HCT116 (cell line): Measurements from ENCODE around the gene CYP27A1. TPM values are rescaled to one million over a fixed set of nuclear protein-coding genes. Genes with fewer than 3 reads are reported as not detected.

Source experiments
- ATAC-seq: fragments of 200-7000 bp; cut with Tn5 transposase; 2 replicates; pipeline ENCODE4 v1.9.1; 2020; ENCODE audit warnings: mild to moderate bottlenecking, moderate library complexity
- BruUV-seq: library from RNA; stranded (reverse); fragments of 400-500 nt; replicated peaks from 2 replicates; lab custom pipeline; 2021; lab: Mats Ljungman, UMichigan
- CTCF ChIA-PET: fragments of 300-600 bp; sonication (Branson Sonifier 250); formaldehyde crosslinking; loops from one replicate; lab custom pipeline; 2021; ENCODE audit warnings: antibody characterized with exemption; lab: Charles Lee
- POLR2A ChIA-PET: fragments of 300-600, 350-600 bp; sonication (Branson Sonifier 250); formaldehyde crosslinking; loops from one replicate; lab custom pipeline; 2021; ENCODE audit warnings: antibody characterized with exemption; lab: Charles Lee
- RAD21 ChIA-PET, 2 experiments: fragments of 300-600 bp; sonication (Branson Sonifier 250); formaldehyde crosslinking; loops; one replicate each; lab custom pipeline; 2023; ENCODE audit warnings: low total read pairs in 2 of 2; ENCODE audit not compliant: uncharacterized antibody in 2 of 2, unreplicated experiment in 2 of 2, low non-redundant PET in 1 of 2; lab: Charles Lee
- DNase-seq: peaks from one replicate; pipeline ENCODE4 v3.0.0-alpha.2; 2010; ENCODE audit warnings: low read depth, low spot score
- H2AFZ ChIP-seq: fragments of 200-600 bp; shearing (Covaris generic), sonication (generic); 2 replicates; pipeline ENCODE4 v1.6.1; 2017; ENCODE audit warnings: low read depth, mixed run types, mixed read lengths, antibody characterized with exemption, low read length; ENCODE audit not compliant: poor library complexity, severe bottlenecking
- H3K27ac ChIP-seq: 2 replicates; pipeline ENCODE4 v1.5.1; 2012; ENCODE audit warnings: low read depth, low read length
- H3K27me3 ChIP-seq: fragments of 200-600 bp; sonication (generic); 2 replicates; pipeline ENCODE4 v1.6.1; 2016; ENCODE audit warnings: mixed run types, low read length, mixed read lengths; ENCODE audit not compliant: insufficient read depth
- H3K36me3 ChIP-seq, 2 experiments: fragments of 200-500 bp in 1 of 2; fragments of 200-600 bp in 1 of 2; sonication (Bioruptor generic) in 1 of 2; sonication (generic) in 1 of 2; 2 replicates each; pipeline versions ENCODE4 v1.5.1 to v1.6.1; 2014 to 2016; ENCODE audit warnings: low read length in 2 of 2, inconsistent platforms in 1 of 2, mixed read lengths in 1 of 2, mixed run types in 1 of 2; ENCODE audit not compliant: insufficient read depth in 2 of 2, control insufficient read depth in 1 of 2
- H3K4me1 ChIP-seq, 2 experiments: fragments of 200-600 bp in 1 of 2; sonication (generic) in 1 of 2; 2 replicates each; pipeline versions ENCODE4 v1.5.1 to v1.6.1; 2012 to 2017; ENCODE audit warnings: low read length in 2 of 2, inconsistent platforms in 1 of 2, mild to moderate bottlenecking in 1 of 2, mixed read lengths in 1 of 2, mixed run types in 1 of 2, moderate library complexity in 1 of 2; ENCODE audit not compliant: insufficient read depth in 2 of 2, control insufficient read depth in 1 of 2
- H3K4me2 ChIP-seq: fragments of 200-600 bp; sonication (generic); 2 replicates; pipeline ENCODE4 v1.6.1; 2017; ENCODE audit warnings: mixed run types, low read length, mixed read lengths
- H3K4me3 ChIP-seq, 2 experiments: fragments of 200-600 bp in 1 of 2; sonication (generic) in 1 of 2; replicated peaks in 1 of 2; 2 replicates each; pipeline ENCODE4 v1.5.1; 2011 to 2016; ENCODE audit warnings: low read length in 2 of 2, control low read depth in 1 of 2, low read depth in 1 of 2, mild to moderate bottlenecking in 1 of 2, mixed read lengths in 1 of 2, mixed run types in 1 of 2
- H3K79me2 ChIP-seq: fragments of 200-600 bp; sonication (generic); 2 replicates; pipeline ENCODE4 v1.6.1; 2017; ENCODE audit warnings: mild to moderate bottlenecking, mixed run types, low read length, moderate library complexity, mixed read lengths; ENCODE audit not compliant: insufficient read depth
- H3K9ac ChIP-seq: fragments of 200-600 bp; sonication (generic); 2 replicates; pipeline ENCODE4 v1.6.1; 2016; ENCODE audit warnings: low read length, mixed read lengths
- H3K9me2 ChIP-seq: fragments of 200-600 bp; sonication (generic), shearing (Covaris generic); 2 replicates; pipeline ENCODE4 v1.6.1; 2017; ENCODE audit warnings: mixed run types, mild to moderate bottlenecking, moderate library complexity; ENCODE audit not compliant: insufficient read depth
- H3K9me3 ChIP-seq, 2 experiments: fragments of 200-500 bp in 1 of 2; fragments of 200-600 bp in 1 of 2; sonication (Bioruptor generic) in 1 of 2; sonication (generic) in 1 of 2; 2 replicates each; pipeline ENCODE4 v1.6.1; 2014 to 2017; ENCODE audit warnings: low read length in 2 of 2, mixed read lengths in 2 of 2, inconsistent platforms in 1 of 2, low read depth in 1 of 2, mild to moderate bottlenecking in 1 of 2, mixed run types in 1 of 2, moderate library complexity in 1 of 2; ENCODE audit not compliant: control insufficient read depth in 1 of 2, insufficient read depth in 1 of 2
- H4K20me1 ChIP-seq: fragments of 200-600 bp; sonication (generic), shearing (Covaris generic); 2 replicates; pipeline ENCODE4 v1.6.1; 2017; ENCODE audit warnings: mixed run types, mild to moderate bottlenecking, moderate library complexity; ENCODE audit not compliant: insufficient read depth
- ATF3 ChIP-seq: IDR thresholded peaks from 2 replicates; pipeline ENCODE4 v1.6.1; 2012
- CBX3 ChIP-seq: IDR thresholded peaks from 2 replicates; pipeline ENCODE4 v1.6.1; 2012; ENCODE audit warnings: low read depth
- CEBPB ChIP-seq: IDR thresholded peaks from 2 replicates; pipeline ENCODE4 v1.6.1; 2012; ENCODE audit warnings: low read depth
- EGR1 ChIP-seq: IDR thresholded peaks from 2 replicates; pipeline ENCODE4 v1.6.1; 2012; ENCODE audit warnings: low read depth
- ELF1 ChIP-seq: IDR thresholded peaks from 2 replicates; pipeline ENCODE4 v1.6.1; 2012; ENCODE audit warnings: low read depth, borderline replicate concordance
- EZH2 ChIP-seq: fragments of 200-600 bp; sonication (generic); IDR thresholded peaks from 2 replicates; pipeline ENCODE4 v1.6.1; 2017; ENCODE audit warnings: antibody characterized with exemption, mixed run types
- EZH2phosphoT487 ChIP-seq: fragments of 200-600 bp; IDR thresholded peaks from 2 replicates; pipeline ENCODE4 v1.6.1; 2018; ENCODE audit warnings: antibody characterized with exemption, borderline replicate concordance
- FOSL1 ChIP-seq: IDR thresholded peaks from 2 replicates; pipeline ENCODE4 v1.6.1; 2012; ENCODE audit warnings: low read depth
- MAX ChIP-seq: IDR thresholded peaks from 2 replicates; pipeline ENCODE4 v1.6.1; 2012
- POLR2A ChIP-seq: IDR thresholded peaks from 2 replicates; pipeline ENCODE4 v1.7.0; 2011; ENCODE audit warnings: borderline replicate concordance; ENCODE audit not compliant: insufficient read depth, insufficient read length; ENCODE audit errors: extremely low read depth
- POLR2AphosphoS5 ChIP-seq: IDR thresholded peaks from 2 replicates; pipeline ENCODE4 v1.6.1; 2011; ENCODE audit warnings: mild to moderate bottlenecking, low read depth, low read length, moderate library complexity
- REST ChIP-seq: IDR thresholded peaks from 2 replicates; pipeline ENCODE4 v1.6.1; 2012; ENCODE audit warnings: low read depth
- SIN3A ChIP-seq: IDR thresholded peaks from 2 replicates; pipeline ENCODE4 v1.6.1; 2012; ENCODE audit warnings: low read depth
- SP1 ChIP-seq: IDR thresholded peaks from 2 replicates; pipeline ENCODE4 v1.6.1; 2012; ENCODE audit warnings: low read depth
- SRF ChIP-seq: IDR thresholded peaks from 2 replicates; pipeline ENCODE4 v1.6.1; 2012; ENCODE audit warnings: low read depth
- TCF7L2 ChIP-seq: IDR thresholded peaks from 2 replicates; pipeline ENCODE4 v1.7.0; 2011; ENCODE audit warnings: borderline replicate concordance, inconsistent platforms; ENCODE audit not compliant: insufficient read depth, insufficient read length; ENCODE audit errors: extremely low read depth
- YY1 ChIP-seq: IDR thresholded peaks from 2 replicates; pipeline ENCODE4 v1.6.1; 2011; ENCODE audit warnings: low read length, low read depth, moderate library complexity, mild to moderate bottlenecking; ENCODE audit not compliant: insufficient replicate concordance; ENCODE audit errors: extremely low read depth
- ZFX ChIP-seq: fragments of 450-650 bp; IDR thresholded peaks from 2 replicates; pipeline ENCODE4 v1.6.1; 2017
- ZNF274 ChIP-seq: fragments of 200-500 bp; sonication (Bioruptor generic); IDR thresholded peaks from 2 replicates; pipeline ENCODE4 v1.6.1; 2014; ENCODE audit warnings: mild to moderate bottlenecking, low read depth, low read length, inconsistent platforms
- intact Hi-C: fragments of 100-400 bp; cut with micrococcal nuclease; formaldehyde crosslinking; loops from 2 replicates; pipeline ENCODE4 v1.10.0; 2022
- total RNA-seq: library from RNA; stranded (reverse); gene quantifications from one replicate; pipeline ENCODE4 v1.2.1, GENCODE V29; 2021; ENCODE audit not compliant: unreplicated experiment

Gene CYP27A1
- total RNA-seq, 1 experiment from 2014 or later = 1.6 TPM

GRCh38 chr2:218792433-218792832 lies 10.5 kb downstream of the CYP27A1 start:
- Histone ChIP-seq H3K36me3 (no peaks in the 10 kb centered on the region), H4K20me1 (no peaks in the 10 kb centered on the region), H3K9me3 (no peaks in the 10 kb centered on the region), H3K4me2 (no peak overlapping the region), H3K4me1 (no peaks in the 10 kb centered on the region), H3K27ac (no peak overlapping the region), H3K27me3 (no peaks in the 10 kb centered on the region), H2AFZ (no peak overlapping the region), H3K79me2 (no peaks in the 10 kb centered on the region), H3K9me2 (no peaks in the 10 kb centered on the region), H3K4me3 (no peak overlapping the region), H3K9ac (no peak overlapping the region)
- ATAC-seq (no peak), DNase-seq (no peak)
- intact Hi-C loops = no loop called here
- BruUV-seq = no TSS peak
- POLR2A ChIA-PET = no interaction called here
- TF ChIP-seq EGR1 (no peak), EZH2phosphoT487 (no peak), SRF (no peak), SIN3A (no peak), ELF1 (no peak), EZH2 (no peak), CEBPB (no peak), POLR2AphosphoS5 (no peak), YY1 (no peak), CBX3 (no peak), POLR2A (no peak), SP1 (no peak), TCF7L2 (no peak), ZNF274 (no peak), FOSL1 (no peak), ATF3 (no peak), MAX (no peak), ZFX (no peak), REST (no peak)
- RAD21 ChIA-PET = no interaction called here
- CTCF ChIA-PET = no interaction called here
